K562 (cell line): ENCODE measurements around the gene HEMK1. TPM values are rescaled to one million over a fixed set of nuclear protein-coding genes. Genes with fewer than 3 reads are reported as not detected.

ENCODE experiments used
- FUS ChIP-seq: fragments of 200-400 bp; formaldehyde crosslinking; optimal IDR thresholded peaks from 2 replicates; pipeline ENCODE3; 2017; ENCODE audit warnings: low read depth, low read length
- NFE2L1 ChIP-seq: fragments of 450-650 bp; IDR thresholded peaks from 2 replicates; pipeline ENCODE4 v1.6.1; 2016; ENCODE audit warnings: missing genetic modification characterization, low read depth, mild to moderate bottlenecking, missing compliant biosample characterization, moderate library complexity, borderline replicate concordance
- NRF1 ChIP-seq, 2 experiments: fragments of 450-650 bp; IDR thresholded peaks in 1 of 2; conservative IDR thresholded peaks in 1 of 2; 2 replicates each; pipeline ENCODE4 v1.6.1; 2014; ENCODE audit warnings: mild to moderate bottlenecking in 2 of 2
- RERE ChIP-seq: sonication (generic); formaldehyde crosslinking; IDR thresholded peaks from 2 replicates; pipeline ENCODE4 v1.8.0; 2023; ENCODE audit warnings: missing genetic modification reagents, mild to moderate bottlenecking, borderline replicate concordance
- STAT5B ChIP-seq: fragments of 250-450 bp; sonication (Bioruptor Pico); IDR thresholded peaks from 2 replicates; pipeline ENCODE4 v1.8.0; 2021; ENCODE audit warnings: mild to moderate bottlenecking, inconsistent platforms
- USF1 ChIP-seq: sonication (generic); formaldehyde crosslinking; IDR thresholded peaks from 2 replicates; pipeline ENCODE4 v1.9.0; 2022; ENCODE audit warnings: mild to moderate bottlenecking, missing genetic modification reagents
- ZNF407 ChIP-seq: fragments of 450-650 bp; IDR thresholded peaks from 2 replicates; pipeline ENCODE4 v1.6.1; 2016; ENCODE audit warnings: low read depth
- ZNF518B ChIP-seq: fragments of 250-450 bp; sonication (Bioruptor Pico); IDR thresholded peaks from 2 replicates; pipeline ENCODE4 v1.5.0; 2021; ENCODE audit warnings: mild to moderate bottlenecking, moderate library complexity
- ZNF780A ChIP-seq: fragments of 250-450 bp; sonication (Bioruptor Pico); IDR thresholded peaks from 2 replicates; pipeline ENCODE4 v1.5.0; 2021; ENCODE audit warnings: mild to moderate bottlenecking
- polyA plus RNA-seq, 8 experiments: library from polyadenylated mRNA; depleted of rRNA in 4 of 8; stranded (reverse) in 5 of 8; unstranded in 3 of 8; fragments of >200 nt; fragmentation: Nextera tagmentation in 2 of 8; fragmentation: Illumina TruSeq in 1 of 8; extraction: Ambion mirVana in 2 of 8; extraction: Trizol in 1 of 8; gene quantifications; 2 replicates each; pipeline versions ENCODE4 v1.2.1 to v1.2.3, GENCODE V29; 2011 to 2014; ENCODE audit warnings: inconsistent platforms in 1 of 8, missing spikeins in 1 of 8
- total RNA-seq, 7 experiments: library from RNA; depleted of rRNA in 6 of 7; stranded (reverse); fragments of >200 nt in 6 of 7; fragmentation: Illumina TruSeq in 2 of 7; extraction: Trizol in 2 of 7; gene quantifications; 2 replicates each; pipeline versions ENCODE4 v1.2.1 to v1.2.3, GENCODE V29; 2011 to 2021; ENCODE audit warnings: low replicate concordance in 1 of 7

HEMK1 gene
- total and polyA plus RNA-seq, 9 of the 15 experiments (the other 6 are each of a cell fraction or from before 2014, with no cell fraction given), result 2.0 to 16.8 (median 11.4) TPM

- TF ChIP-seq ZNF518B (CRISPR knock-in tag), result no peak
- TF ChIP-seq USF1 (CRISPR knock-in tag), result no peak
- TF ChIP-seq ZNF407, result no peak
- no peak for TF ChIP-seq NFE2L1 (tag)
- no peak for TF ChIP-seq STAT5B (CRISPR knock-in tag)
- TF ChIP-seq FUS, result no peak
- TF ChIP-seq ZNF780A, result no peak
- no peak for TF ChIP-seq RERE (CRISPR knock-in tag)
- TF ChIP-seq NRF1 (conservative IDR thresholded peaks at IDR 0.05 in 1 of 2, IDR thresholded peaks at IDR 0.05 in 1 of 2), result no peak
These were observed 30.9 kb downstream of the HEMK1 start (continued) for GRCh38 chr3:50600141-50600753.
